Stimulated activated CD4-positive, alpha-beta T cell treated with anti-CD3 and anti-CD28 coated beads, Interleukin-15, amount 100 ng/mL, for 24 hours (primary cell): ENCODE results near the gene MGLL.

Source experiments
- DNase-seq: peaks from one replicate; pipeline ENCODE4 v3.0.0-alpha.2; 2020

MGLL gene

GRCh38 chr3:127770671-127771355 is 51.5 kb downstream of the MGLL start:
- no peak for DNase-seq

- DNase-seq = no peak
These were observed 52.8 kb downstream of the MGLL start for GRCh38 chr3:127769284-127770081.

DNA sequence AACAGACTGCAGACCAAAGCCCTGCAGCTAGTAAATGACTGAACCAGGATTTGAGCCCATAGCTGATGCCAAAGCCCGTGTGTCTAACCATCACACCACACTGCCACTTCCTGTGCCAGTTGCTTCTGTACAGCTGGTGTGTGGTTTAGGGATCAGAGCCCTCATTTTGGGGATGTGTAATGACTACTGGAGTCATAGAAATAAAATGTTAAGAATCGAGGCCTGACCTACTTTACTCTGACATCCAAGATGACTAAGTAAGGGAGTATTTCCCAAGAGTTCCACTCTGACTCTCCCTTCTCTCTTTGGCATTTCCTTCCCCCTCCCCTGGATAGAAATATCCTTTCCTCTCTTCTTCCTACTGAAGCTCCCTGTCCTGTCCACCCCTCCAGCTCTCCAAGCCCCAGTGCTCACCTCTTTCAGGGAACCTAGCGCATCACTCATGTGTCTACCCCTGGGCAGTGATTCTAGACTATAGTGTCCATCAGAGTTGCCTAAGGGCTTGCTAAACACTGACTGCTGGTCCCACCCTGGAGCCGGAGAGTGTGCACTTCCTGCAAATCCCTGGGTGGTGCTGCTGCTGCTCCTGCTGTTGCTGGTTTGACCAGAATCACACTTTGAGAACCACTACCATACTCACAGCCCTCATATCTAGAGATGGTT is 53.8 kb downstream of the MGLL start:
- no peak for DNase-seq

DNA sequence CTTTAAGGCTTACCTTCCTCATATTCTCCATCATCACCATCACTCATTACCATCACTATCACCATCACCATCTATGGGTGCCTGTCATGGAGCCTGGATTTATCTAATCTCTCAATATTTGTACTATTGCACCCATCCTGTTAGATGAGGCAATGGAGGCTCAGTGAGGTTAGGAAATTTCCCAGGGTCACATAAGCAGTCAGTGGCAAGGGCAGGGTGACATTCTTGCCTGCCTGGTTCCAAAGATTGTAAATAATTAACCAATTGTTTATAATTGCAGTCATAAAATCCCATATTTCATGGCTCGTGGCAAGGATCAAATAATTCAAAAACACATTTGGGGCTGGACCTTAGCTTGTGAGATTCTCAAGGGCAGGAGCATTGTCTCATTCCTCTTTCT is 55.2 kb downstream of the MGLL start:
- DNase-seq = no peak

- no peak for DNase-seq
These were observed 56.6 kb downstream of the MGLL start for GRCh38 chr3:127765735-127766134.

GRCh38 chr3:127764841-127765362 is 57.4 kb downstream of the MGLL start:
- no peak for DNase-seq

DNA sequence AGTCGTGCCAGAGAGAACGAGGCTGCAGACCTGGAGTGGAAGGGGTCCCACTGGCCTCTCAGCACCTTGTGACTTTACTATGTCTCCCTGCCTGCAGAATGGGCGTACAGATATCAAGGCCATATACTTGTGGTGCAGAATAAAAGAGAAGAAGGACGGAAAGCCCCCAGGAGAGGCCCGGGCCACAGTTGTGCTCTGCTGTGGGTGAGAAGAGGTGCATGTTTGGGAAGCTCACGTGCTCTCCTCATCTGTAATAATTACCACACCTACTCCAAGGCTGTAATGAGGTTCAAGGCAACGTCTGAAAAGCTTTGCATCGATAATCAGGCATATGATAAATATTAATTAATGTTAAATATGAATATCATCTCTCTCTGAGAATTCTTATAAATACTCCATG is 58.0 kb downstream of the MGLL start:
- DNase-seq = no peak

GRCh38 chr3:127763816-127764215 is 58.5 kb downstream of the MGLL start:
- DNase-seq = no peak

DNA sequence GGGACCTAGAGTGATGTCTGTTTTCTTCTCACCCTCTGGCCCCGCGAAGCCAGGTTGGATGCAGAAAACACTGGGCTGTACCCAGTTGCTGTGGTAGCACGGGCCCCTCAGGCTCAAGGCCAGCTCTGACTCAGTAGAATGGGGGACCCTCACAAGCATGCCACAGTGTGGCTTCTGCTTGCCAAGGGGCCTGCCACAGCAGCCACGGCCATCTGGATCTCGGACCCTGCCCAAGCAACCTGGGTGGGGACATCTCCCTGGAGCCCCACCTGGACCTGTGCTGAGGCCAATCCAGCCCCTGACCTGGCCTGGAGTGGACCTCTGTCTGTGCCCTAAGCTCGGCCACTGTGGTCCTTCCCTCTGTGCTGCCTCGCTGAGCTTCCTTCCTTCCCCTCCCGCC is 59.0 kb downstream of the MGLL start:
- no peak for DNase-seq

DNA sequence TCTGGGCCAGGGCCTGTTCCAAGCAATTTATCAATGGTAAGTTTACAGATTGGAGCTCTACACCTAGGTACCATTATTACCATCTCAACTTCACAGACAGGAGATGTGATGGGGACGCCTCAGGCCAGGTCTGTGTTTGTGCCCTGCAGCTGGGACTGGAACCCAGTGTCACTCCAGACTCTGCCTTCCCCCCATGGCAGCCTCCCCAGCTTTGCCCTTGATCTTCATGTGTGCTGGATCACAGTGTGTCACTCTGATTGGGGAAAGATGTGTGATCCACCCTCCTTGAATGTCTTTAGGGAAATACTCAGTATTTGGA is 59.6 kb downstream of the MGLL start:
- no peak for DNase-seq

DNA sequence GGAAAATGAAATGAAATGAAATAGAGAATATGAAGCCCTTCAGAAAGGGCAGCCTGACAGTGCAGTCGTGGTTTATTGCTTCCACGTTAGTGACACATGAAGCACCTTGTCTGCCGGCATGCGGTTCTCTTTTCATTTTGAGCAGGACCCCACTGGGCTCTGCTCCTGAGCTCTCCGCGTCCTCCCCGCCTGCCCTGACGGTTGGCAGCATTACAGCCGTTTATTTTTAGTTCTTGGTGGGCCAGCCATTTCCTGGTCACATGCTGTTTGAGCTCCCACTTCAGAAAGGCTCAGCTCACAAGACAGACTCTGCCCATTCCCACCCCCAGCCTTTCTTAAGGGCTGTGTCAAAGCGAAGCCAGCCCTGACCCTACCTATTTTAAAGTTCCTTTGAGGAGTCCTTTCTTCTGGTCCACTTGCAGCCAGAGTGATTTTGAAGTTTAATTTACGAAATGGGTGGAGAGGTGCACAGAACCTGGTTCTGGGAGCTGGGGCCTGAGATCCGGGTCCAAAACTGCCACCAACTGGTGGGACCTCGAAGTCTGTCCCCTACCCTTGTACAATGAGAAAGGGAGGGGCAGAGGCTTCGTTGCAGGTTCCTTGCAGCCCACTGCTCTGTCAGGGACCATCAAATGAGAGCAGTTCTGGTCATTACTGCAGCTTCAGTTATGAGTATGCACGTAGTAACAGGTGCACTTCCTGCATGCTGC is 60.1 kb downstream of the MGLL start:
- DNase-seq = no peak

GRCh38 chr3:127761441-127761801 is 60.9 kb downstream of the MGLL start:
- no peak for DNase-seq

- DNase-seq = no peak
These were observed 61.4 kb downstream of the MGLL start for GRCh38 chr3:127760791-127761440.

- no peak for DNase-seq
These were observed 62.0 kb downstream of the MGLL start for GRCh38 chr3:127760361-127760760.

DNA sequence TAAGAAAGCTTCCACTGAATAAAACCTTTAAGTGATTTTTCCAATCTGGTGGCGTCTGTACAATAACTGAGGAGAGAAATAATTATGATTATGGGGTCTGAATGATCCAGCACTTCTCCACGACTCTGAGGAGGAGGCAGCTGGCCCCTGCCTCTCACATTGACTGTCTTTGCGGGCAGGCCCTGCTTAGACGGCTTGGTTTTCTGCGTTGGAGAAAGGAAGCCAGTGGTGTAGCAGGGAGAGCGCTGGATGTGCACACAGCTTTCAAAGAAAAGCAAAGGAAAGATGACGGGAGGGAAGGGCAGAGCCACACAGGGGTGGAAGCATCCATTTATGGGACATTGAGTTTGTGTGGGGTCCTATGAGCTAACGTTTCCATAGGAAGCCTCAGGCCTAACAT is 62.5 kb downstream of the MGLL start:
- DNase-seq = no peak

- DNase-seq = no peak
These were observed 64.3 kb downstream of the MGLL start for GRCh38 chr3:127758013-127758412.

DNA sequence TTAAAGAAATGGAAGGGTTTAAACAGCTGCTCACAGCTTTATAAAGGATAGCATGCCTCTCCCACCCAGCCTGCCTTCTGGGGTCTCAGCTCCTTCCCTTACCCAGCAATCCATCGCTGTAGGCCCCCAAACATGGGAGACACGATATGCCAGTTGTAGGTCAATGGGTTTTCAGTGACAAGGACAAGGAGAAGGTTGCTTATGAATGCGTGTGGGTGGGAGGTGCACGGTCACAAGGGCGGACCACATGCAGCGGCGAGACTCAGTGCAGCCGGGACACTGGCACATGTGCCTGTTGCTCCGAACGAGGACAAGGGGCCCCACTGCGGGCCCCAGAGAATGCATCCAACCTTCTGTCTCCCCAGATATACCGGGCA is 67.0 kb downstream of the MGLL start:
- no peak for DNase-seq

DNA sequence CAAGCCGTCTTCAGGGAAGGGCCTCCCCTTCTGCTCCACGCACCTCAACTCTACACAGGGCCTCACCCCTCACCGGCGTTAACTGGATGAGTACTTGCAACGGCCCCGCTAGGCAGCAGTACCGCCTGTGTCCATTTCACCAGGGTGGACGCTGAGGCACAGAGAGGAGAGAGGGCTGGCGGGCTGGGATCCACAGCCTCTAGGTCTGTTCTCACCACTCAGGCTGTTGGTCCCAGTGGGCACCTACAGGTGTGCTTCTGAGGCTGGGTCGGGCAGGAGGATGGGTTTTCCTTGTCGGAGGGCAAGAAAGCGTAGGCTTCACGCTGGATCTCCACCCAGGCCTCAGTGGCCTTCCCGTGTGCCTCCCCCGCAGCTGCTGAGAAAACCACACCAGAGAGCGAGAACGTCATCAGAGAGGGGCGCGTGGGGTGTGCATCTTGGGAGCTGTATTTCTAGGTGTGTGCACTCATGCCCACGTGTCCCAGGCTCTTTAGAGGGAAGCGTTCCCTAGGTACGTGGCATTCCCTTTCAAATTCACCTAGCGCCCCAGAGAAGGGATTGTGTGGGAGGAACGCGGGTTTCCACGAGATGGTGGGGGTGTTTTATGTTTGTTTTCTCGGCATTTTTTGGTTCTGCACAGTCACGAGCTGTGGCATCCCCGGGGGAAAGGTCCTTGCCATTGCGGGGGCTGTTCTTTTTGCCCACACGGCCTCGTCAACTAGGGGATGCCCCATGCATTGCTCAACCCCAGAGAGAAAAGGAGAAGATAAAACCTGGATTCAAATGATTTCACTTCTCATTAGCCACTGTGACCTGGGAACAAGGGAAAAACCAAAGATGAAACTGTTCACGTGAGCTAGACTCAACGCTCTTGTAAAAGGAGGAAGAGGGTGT is 67.7 kb downstream of the MGLL start:
- peak; percentile 61 for DNase-seq

GRCh38 chr3:127753898-127754410 is 68.4 kb downstream of the MGLL start:
- no peak for DNase-seq

GRCh38 chr3:127753338-127753737 is 69.0 kb downstream of the MGLL start:
- no peak for DNase-seq

- DNase-seq = no peak
These were observed 70.5 kb downstream of the MGLL start for GRCh38 chr3:127751782-127752181.
